ENCODE results near the gene MTA1. TPM values are rescaled to one million over a fixed set of nuclear protein-coding genes. Genes with fewer than 3 reads are reported as not detected.

Gene MTA1
- total and polyA plus RNA-seq, 2 of the 8 experiments (the other 6 are each of a cell fraction or from before 2014, with no cell fraction given) = 73.9 to 221 TPM

- Histone ChIP-seq H2BK15ac (ENCODE audit: low read length) (no peak overlapping the region), H2AFZ (ENCODE audit: low read length) (no peak overlapping the region), H2BK12ac (ENCODE audit: low read depth, low read length) (no peak overlapping the region), H4K5ac (ENCODE audit: insufficient read length, low read depth, low read length) (no peak overlapping the region), H3K9ac (replicated peaks in 1 of 4; ENCODE audit: extremely low read depth in 1 of 4, low read depth in 3 of 4, low read length in 3 of 4) (no peak overlapping the region), H2BK120ac (replicated peaks; ENCODE audit: low read depth, low read length) (no peak overlapping the region), H3K79me1 (ENCODE audit: low read depth, low read length) (no peaks in the 10 kb centered on the region), H3K4me2 (ENCODE audit: insufficient read depth in 1 of 2, low read depth in 2 of 2, low read length in 2 of 2) (no peak overlapping the region; a peak in 1 of 4 replicates), H3K27me3 (replicated peaks in 1 of 4; ENCODE audit: control insufficient read depth in 3 of 4, extremely low read depth in 1 of 4, insufficient read depth in 3 of 4, low read length in 3 of 4) (peaks cover 39 to 90% (median 74%) of the 10 kb centered on the region in 4 experiments), H3K36me3 (ENCODE audit: control insufficient read depth in 2 of 4, insufficient read depth in 4 of 4, low read length in 3 of 4) (no peaks in the 10 kb centered on the region), H3K4ac (replicated peaks; ENCODE audit: insufficient read length, low read depth, low read length) (no peak overlapping the region), H3K23me2 (ENCODE audit: low read depth, low read length) (peaks cover 9% of the 10 kb centered on the region; the same call in 1 of the 2 replicates), H3K9me3 (ENCODE audit: insufficient read depth in 2 of 2, low read depth in 1 of 2, low read length in 1 of 2) (no peaks in the 10 kb centered on the region), H3K79me2 (ENCODE audit: control insufficient read depth in 1 of 2, insufficient read depth in 2 of 2, low read length in 2 of 2) (no peaks in the 10 kb centered on the region), H3K18ac (ENCODE audit: extremely low read depth, low read length) (no peak overlapping the region), H3K14ac (ENCODE audit: insufficient read length) (no peak overlapping the region), H4K8ac (ENCODE audit: extremely low read depth, insufficient read depth, low read length) (no peak overlapping the region), H2AK5ac (ENCODE audit: low read depth, low read length) (0 out of 2 replicates have a peak overlapping the region, but pooled peaks have one; percentile 39), H3K56ac (replicated peaks; ENCODE audit: insufficient read length, low read depth, low read length) (no peak overlapping the region), H3K4me1 (replicated peaks in 1 of 4; ENCODE audit: control insufficient read depth in 3 of 4, insufficient read depth in 4 of 4, low read length in 3 of 4) (peaks cover 0 to 35% (median 15%) of the 10 kb centered on the region in 4 experiments; a peak in 5 of 7 replicates), H2BK5ac (ENCODE audit: low read depth, low read length) (no peak overlapping the region), H4K91ac (replicated peaks; ENCODE audit: insufficient read length, low read length) (no peak overlapping the region), H3K23ac (ENCODE audit: insufficient read length) (no peak overlapping the region), H2BK20ac (ENCODE audit: low read length) (no peak overlapping the region), H4K20me1 (replicated peaks in 1 of 2; ENCODE audit: control insufficient read depth in 1 of 2, insufficient read depth in 2 of 2, low read length in 2 of 2) (peaks cover under 1 to 9% of the 10 kb centered on the region in 2 experiments), H3K4me3 (ENCODE audit: extremely low read depth in 1 of 4, insufficient read depth in 2 of 4, low read depth in 3 of 4, low read length in 4 of 4) (no peak overlapping the region), H3K27ac (ENCODE audit: low read depth, low read length) (no peak overlapping the region)
- ChIA-PET CTCF (ENCODE audit: partially characterized antibody) (interaction anchor here (1.0 to 5.0 kb wide), 3 partner anchors 14 to 466 kb away, joined by 3 to 70 read pairs (median 24); no protein-coding TSS in a partner anchor), POLR2A (ENCODE audit: partially characterized antibody) (interaction anchor here (1.7 kb wide), 1 partner anchor 9 kb away, joined by 3 read pairs; no protein-coding TSS in a partner anchor)
- peak in 1 of 2 experiments; percentile 41 for DNase-seq (ENCODE audit: low read depth in 1 of 2, low spot score in 2 of 2)
- no peak for FAIRE-seq
- TF ChIP-seq TBP (IDR thresholded peaks at IDR 0.05; ENCODE audit: low read depth, low read length) (no peak), TAF7 (optimal IDR thresholded peaks at IDR 0.05; ENCODE audit: borderline replicate concordance, low read depth, low read length) (no peak), NANOG (IDR thresholded peaks at IDR 0.05; ENCODE audit: insufficient read depth, low read depth, low read length, poor library complexity, severe bottlenecking) (no peak), BACH1 (IDR thresholded peaks at IDR 0.05; ENCODE audit: low read length) (no peak), NRF1 (IDR thresholded peaks at IDR 0.05; ENCODE audit: low read depth, low read length) (no peak)
- 86% methylated on average over 15 of the region's 16 CpGs; no CpG with 5 or more reads in 1 of the 2 experiments for WGBS, 2 experiments (ENCODE audit: extremely low coverage in 1 of 2, insufficient coverage in 1 of 2, insufficient read length in 1 of 2, insufficient replicate concordance in 2 of 2, low coverage in 1 of 2, low lambda C conversion rate in 2 of 2, missing lambda C conversion rate in 1 of 2)
Measured at GRCh38 chr14:105484997-105485393, 65.4 kb downstream of the MTA1 start.

Measured in H1 (cell line).